ENCODE measurements around the gene PDZD2.

Gene PDZD2

GRCh38 chr5:31866166-31866565, 227.2 kb downstream of the PDZD2 start:
- Histone ChIP-seq H3K9me3 (no peaks in the 10 kb centered on the region), H3K27me3 (peaks cover 25% of the 10 kb centered on the region), H3K36me3 (no peaks in the 10 kb centered on the region), H3K4me1 (ENCODE audit: control insufficient read depth in 1 of 2, insufficient read depth in 1 of 2, low read depth in 1 of 2, low read length in 1 of 2) (no peaks in the 10 kb centered on the region), H3K4me3 (ENCODE audit: low read depth in 1 of 2, low read length in 1 of 2) (no peak overlapping the region), H3K27ac (no peak overlapping the region)
- no peak for TF ChIP-seq CTCF (IDR thresholded peaks at IDR 0.05)

- H3K36me3 ChIP-seq: no peaks in the 10 kb centered on the region
- H3K4me1 ChIP-seq (ENCODE audit: control insufficient read depth in 1 of 2, insufficient read depth in 1 of 2, low read depth in 1 of 2, low read length in 1 of 2): no peaks in the 10 kb centered on the region
- no peak overlapping the region for H3K27ac ChIP-seq
- no peaks in the 10 kb centered on the region for H3K9me3 ChIP-seq
- no peak for TF ChIP-seq CTCF (IDR thresholded peaks at IDR 0.05)
- peaks cover 25% of the 10 kb centered on the region for H3K27me3 ChIP-seq
- no peak overlapping the region for H3K4me3 ChIP-seq (ENCODE audit: low read depth in 1 of 2, low read length in 1 of 2)
Measured at GRCh38 chr5:31867219-31867618, 228.3 kb downstream of the PDZD2 start.

DNA sequence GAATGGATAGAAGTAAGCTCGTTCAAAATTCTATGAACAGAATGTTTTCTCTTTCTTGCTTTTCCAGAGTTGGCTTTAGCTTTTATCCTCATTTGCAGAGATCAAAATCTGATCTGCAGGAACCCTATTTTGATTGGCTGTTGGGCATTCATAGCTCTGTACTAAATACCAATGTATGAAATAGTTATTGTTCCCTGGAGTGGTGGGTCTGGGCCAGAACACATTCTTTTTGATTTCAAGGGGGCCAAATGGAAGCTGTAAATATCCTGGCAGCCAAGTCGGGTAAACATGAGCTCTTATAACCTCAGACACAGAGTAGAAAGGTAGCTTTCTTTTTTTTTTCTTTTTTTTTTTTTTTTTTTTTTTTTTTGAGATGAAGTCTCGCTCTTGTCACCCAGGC, 241.5 kb downstream of the PDZD2 start:
- H3K4me3 ChIP-seq (ENCODE audit: low read depth in 1 of 2, low read length in 1 of 2): no peak overlapping the region
- H3K36me3 ChIP-seq: no peaks in the 10 kb centered on the region
- no peaks in the 10 kb centered on the region for H3K4me1 ChIP-seq (ENCODE audit: control insufficient read depth in 1 of 2, insufficient read depth in 1 of 2, low read depth in 1 of 2, low read length in 1 of 2)
- no peak for TF ChIP-seq CTCF (IDR thresholded peaks at IDR 0.05)
- no peak overlapping the region for H3K27ac ChIP-seq
- no peaks in the 10 kb centered on the region for H3K9me3 ChIP-seq
- no peaks in the 10 kb centered on the region for H3K27me3 ChIP-seq

DNA sequence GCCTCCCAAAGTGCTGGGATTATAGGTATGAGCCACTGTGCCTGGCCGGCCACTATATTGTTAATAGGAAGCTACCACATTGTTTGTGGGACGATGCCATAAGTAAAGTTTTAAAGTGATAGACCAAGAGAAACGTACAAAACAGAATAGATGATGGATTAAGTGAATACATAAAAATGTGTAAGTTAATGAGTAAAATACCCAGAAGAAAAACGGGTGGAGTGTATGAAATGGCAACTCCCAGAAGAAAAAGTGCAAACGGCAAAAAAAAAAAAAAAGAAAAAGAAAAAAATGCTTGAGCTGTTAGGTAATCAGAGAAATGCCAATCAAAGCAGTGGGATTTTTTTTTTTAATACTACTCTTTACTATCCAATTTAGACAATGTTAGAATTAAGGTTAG, 246.0 kb downstream of the PDZD2 start:
- no peak overlapping the region for H3K27ac ChIP-seq
- H3K36me3 ChIP-seq: no peaks in the 10 kb centered on the region
- no peaks in the 10 kb centered on the region for H3K27me3 ChIP-seq
- no peaks in the 10 kb centered on the region for H3K4me1 ChIP-seq (ENCODE audit: control insufficient read depth in 1 of 2, insufficient read depth in 1 of 2, low read depth in 1 of 2, low read length in 1 of 2)
- no peak for TF ChIP-seq CTCF (IDR thresholded peaks at IDR 0.05)
- H3K4me3 ChIP-seq (ENCODE audit: low read depth in 1 of 2, low read length in 1 of 2): no peak overlapping the region
- no peaks in the 10 kb centered on the region for H3K9me3 ChIP-seq

GRCh38 chr5:31886206-31886605, 247.3 kb downstream of the PDZD2 start:
- Histone ChIP-seq H3K4me3 (ENCODE audit: low read depth in 1 of 2, low read length in 1 of 2) (no peak overlapping the region), H3K36me3 (no peaks in the 10 kb centered on the region), H3K4me1 (ENCODE audit: control insufficient read depth in 1 of 2, insufficient read depth in 1 of 2, low read depth in 1 of 2, low read length in 1 of 2) (no peaks in the 10 kb centered on the region), H3K9me3 (no peaks in the 10 kb centered on the region), H3K27ac (no peak overlapping the region), H3K27me3 (no peaks in the 10 kb centered on the region)
- no peak for TF ChIP-seq CTCF (IDR thresholded peaks at IDR 0.05)

DNA sequence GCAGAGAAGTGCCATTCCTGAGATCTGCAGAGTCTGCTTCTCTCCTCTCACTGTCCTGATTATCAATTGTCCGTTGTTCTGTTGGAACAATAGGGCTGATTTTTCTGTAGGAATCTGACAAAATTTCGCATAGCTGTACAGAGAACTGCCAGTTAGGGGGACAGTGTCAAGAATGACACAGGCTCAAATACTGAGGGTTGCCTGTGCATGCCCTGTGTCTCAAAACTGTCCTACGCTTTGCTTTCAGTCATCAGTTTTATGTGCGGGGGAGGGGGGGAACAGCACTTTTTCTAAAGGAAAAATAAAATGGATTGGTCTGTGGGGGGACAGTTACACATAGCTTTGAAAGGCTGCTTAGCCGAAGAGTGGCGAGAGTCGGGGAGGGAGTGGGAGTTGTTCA, 248.6 kb downstream of the PDZD2 start:
- Histone ChIP-seq H3K27ac (no peak overlapping the region), H3K4me3 (ENCODE audit: low read depth in 1 of 2, low read length in 1 of 2) (no peak overlapping the region), H3K36me3 (no peaks in the 10 kb centered on the region), H3K9me3 (no peaks in the 10 kb centered on the region), H3K4me1 (ENCODE audit: control insufficient read depth in 1 of 2, insufficient read depth in 1 of 2, low read depth in 1 of 2, low read length in 1 of 2) (no peaks in the 10 kb centered on the region), H3K27me3 (no peaks in the 10 kb centered on the region)
- no peak for TF ChIP-seq CTCF (IDR thresholded peaks at IDR 0.05)

All from neutrophil (primary cell).